Esophagus squamous epithelium (tissue), 4 donors: Measurements from ENCODE around the gene GMDS.
A peak's percentile ranks its signal among the peaks of the same experiment; 100 is the strongest.

Experiments
- CTCF ChIP-seq, 6 experiments: fragments of 450-650 bp in 4 of 6; fragments of 200-600 bp in 2 of 6; sonication (generic) in 2 of 6; IDR thresholded peaks; one replicate each; pipeline ENCODE4 v1.5.1; 2016 to 2019; ENCODE audit warnings: antibody characterized with exemption in 6 of 6, mild to moderate bottlenecking in 4 of 6, moderate library complexity in 4 of 6
- POLR2A ChIP-seq, 4 donors: fragments of 450-650 bp; IDR thresholded peaks; one replicate each; pipeline ENCODE4 v1.6.1; 2017; ENCODE audit warnings: antibody characterized with exemption in 4 of 4, mild to moderate bottlenecking in 4 of 4, moderate library complexity in 3 of 4

GRCh38 chr6:1596088-1596852, 649.1 kb downstream of the GMDS start:
- TF ChIP-seq CTCF (IDR thresholded peaks at IDR 0.05) (peak; percentile 60 to 95 (median 94)), POLR2A (IDR thresholded peaks at IDR 0.05) (no peak)
